GM21529 (cell line): ENCODE results near the gene FDX1.

Experiments
- ATAC-seq: cut with Tn5 transposase; IDR thresholded peaks from one replicate; pipeline ENCODE4 v1.9.1; 2021; ENCODE audit not compliant: unreplicated experiment

Gene FDX1

DNA sequence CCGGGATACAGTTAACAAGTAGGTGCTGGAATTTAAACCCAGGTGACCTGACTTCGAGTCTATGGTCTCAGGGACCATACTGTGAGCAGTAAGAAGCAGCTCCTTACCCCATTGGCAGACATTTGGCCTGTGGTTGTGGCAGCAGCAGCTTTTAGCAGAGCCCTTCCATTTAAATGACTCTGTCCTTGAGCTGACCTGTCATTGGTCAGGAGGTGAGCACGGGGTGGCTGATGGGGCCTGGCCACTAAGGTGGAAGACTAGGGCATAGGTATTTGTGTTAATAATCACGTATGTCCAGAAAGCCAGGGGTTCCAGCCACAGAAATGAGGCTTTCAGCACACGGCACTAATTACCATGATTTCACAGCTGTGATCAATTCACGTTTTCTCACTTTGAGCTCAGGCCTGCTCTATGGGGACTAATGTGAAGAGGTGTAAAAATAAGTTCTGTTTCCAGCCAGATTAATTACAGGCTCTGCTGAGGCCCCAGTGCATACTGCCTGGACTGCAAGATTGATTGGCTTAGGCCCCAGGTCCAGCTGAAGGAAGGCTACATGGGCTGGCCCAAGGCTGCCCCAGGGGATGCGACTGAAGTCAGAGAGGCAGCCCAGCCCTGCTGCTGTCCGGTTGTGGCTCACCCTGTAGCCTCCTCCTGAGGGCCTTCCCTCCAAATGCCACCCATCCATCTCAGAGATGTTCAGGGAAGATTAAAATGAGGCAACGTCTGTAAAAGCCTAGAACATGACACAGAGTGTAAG lies 76.0 kb downstream of the FDX1 start:
- no peak for ATAC-seq

- no peak for ATAC-seq
Observed at GRCh38 chr11:110507328-110507727, 77.6 kb downstream of the FDX1 start.

GRCh38 chr11:110508786-110509185 lies 79.0 kb downstream of the FDX1 start:
- ATAC-seq: no peak

GRCh38 chr11:110509472-110509871 lies 79.7 kb downstream of the FDX1 start:
- no peak for ATAC-seq

GRCh38 chr11:110512026-110512425 lies 82.3 kb downstream of the FDX1 start:
- no peak for ATAC-seq

- ATAC-seq: no peak
Observed at GRCh38 chr11:110513259-110513801, 83.6 kb downstream of the FDX1 start.

DNA sequence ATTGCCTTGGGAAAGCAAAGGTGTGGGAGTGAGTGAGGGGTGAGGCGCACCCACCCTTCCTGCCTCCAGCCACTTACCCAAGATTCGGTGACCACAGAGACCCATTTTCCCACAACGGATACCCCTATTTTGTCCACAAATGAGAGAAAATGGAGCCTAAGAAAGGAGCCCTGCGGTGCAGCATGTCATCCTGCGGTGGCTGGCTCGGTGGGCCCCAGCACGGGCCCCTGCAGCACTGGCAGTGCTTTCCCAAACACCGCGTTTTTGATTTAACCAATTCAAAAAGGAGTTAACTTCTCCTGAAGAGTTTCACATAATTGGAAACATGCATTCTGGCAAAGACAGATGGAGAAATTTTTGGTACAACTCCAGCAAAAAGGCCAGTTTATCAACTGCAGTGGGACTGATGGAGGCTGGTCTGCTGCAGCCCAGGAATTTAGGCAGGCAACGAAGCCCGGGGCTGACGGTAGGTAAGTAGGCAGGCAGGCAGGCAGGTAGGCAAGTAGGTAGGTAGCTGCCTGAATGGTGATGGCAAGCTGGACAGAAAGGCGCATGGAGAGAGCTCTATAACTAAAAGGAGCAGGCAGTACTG lies 84.2 kb downstream of the FDX1 start:
- no peak for ATAC-seq
